ENCODE measurements around the gene MSMB.

MSMB gene

GRCh38 chr10:46030091-46030937 is 15.8 kb downstream of the MSMB start, which contains the start of gene NCOA4:
TSS of gene NCOA4 (minus strand) at chr10:46030623. CDS start at chr10:46016680, 13,943 bp downstream.
- Histone ChIP-seq H4K8ac (ENCODE audit: low read depth, low read length) (peak within 1 kb of the TSS; percentile 98), H3K14ac (ENCODE audit: low read length) (peak within 1 kb of the TSS; percentile 98), H2AK5ac (ENCODE audit: low read length) (peak within 1 kb of the TSS; percentile 82), H3K9me3 (ENCODE audit: insufficient read depth, low read depth, low read length) (no peaks in the 10 kb centered on the region), H3K27ac (ENCODE audit: low read depth, low read length) (peak within 1 kb of the TSS; percentile 90), H3K79me1 (ENCODE audit: low read length) (peaks cover 10% of the 10 kb centered on the region), H3K27me3 (ENCODE audit: insufficient read depth, low read length) (no peaks in the 10 kb centered on the region), H2BK120ac (ENCODE audit: insufficient read depth, low read length, poor library complexity) (peak within 1 kb of the TSS; percentile 95), H3K23ac (ENCODE audit: low read length) (no peak within 1 kb of the TSS), H3K9ac (ENCODE audit: low read length) (peak within 1 kb of the TSS; percentile 99), H3K18ac (ENCODE audit: low read length) (peak within 1 kb of the TSS; percentile 99), H4K91ac (ENCODE audit: low read depth, low read length) (peak within 1 kb of the TSS; percentile 88), H3K79me2 (ENCODE audit: control insufficient read depth, insufficient read depth, low read length, poor library complexity) (peaks cover 7% of the 10 kb centered on the region), H3K36me3 (ENCODE audit: control insufficient read depth in 1 of 2, insufficient read depth in 2 of 2, low read length in 2 of 2) (no peaks in the 10 kb centered on the region), H3K4me3 (ENCODE audit: low read depth, low read length) (peak within 1 kb of the TSS; percentile 98), H4K12ac (ENCODE audit: low read depth, low read length) (peak within 1 kb of the TSS; percentile 98), H3K4me1 (ENCODE audit: control insufficient read depth in 1 of 2, insufficient read depth in 2 of 2, low read length in 2 of 2) (peaks cover 5 to 7% of the 10 kb centered on the region in 2 experiments), H2BK12ac (ENCODE audit: low read length) (peak within 1 kb of the TSS; percentile 79), H3K4me2 (ENCODE audit: low read length) (peak within 1 kb of the TSS; percentile 95), H3K4ac (ENCODE audit: low read depth, low read length) (peak within 1 kb of the TSS; percentile 64), H2AFZ (ENCODE audit: insufficient read depth, low read length, poor library complexity) (peak within 1 kb of the TSS; percentile 46), H2BK5ac (ENCODE audit: low read depth, low read length, poor library complexity) (peak within 1 kb of the TSS; percentile 94)
- DNase-seq: peak; percentile 98 to 99
- no CpG with 5 or more reads among the region's 59 CpGs for WGBS (ENCODE audit: extremely low coverage, insufficient coverage, insufficient read length)

DNA sequence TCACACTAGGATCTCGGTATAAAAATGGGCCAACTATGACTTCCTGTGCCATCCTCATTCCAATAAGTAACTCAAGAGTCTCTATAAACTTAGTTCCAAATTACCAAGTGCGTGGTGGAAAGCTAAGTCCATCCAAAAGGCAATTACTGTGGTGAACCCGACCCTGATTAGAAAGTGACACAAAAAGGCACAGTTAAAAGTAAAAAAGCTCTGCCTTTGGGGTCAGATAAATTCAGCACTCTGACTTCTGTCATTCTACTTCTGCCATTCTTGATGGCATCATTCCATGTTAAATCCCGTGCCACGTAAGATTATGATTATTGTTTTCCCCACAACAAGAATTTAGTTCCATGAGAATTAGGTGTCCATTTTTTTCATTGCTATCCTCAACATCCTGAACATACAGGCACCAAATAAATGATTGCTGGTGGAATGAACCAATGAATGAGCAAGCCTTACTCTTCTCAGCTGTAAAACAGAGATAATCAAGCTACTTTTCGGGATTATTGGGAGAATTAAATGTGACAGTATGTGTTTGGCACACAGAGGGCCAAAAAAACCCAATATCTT is 16.5 kb downstream of the MSMB start:
- no peak overlapping the region for H2BK5ac ChIP-seq (ENCODE audit: low read depth, low read length, poor library complexity)
- H3K36me3 ChIP-seq (ENCODE audit: control insufficient read depth in 1 of 2, insufficient read depth in 2 of 2, low read length in 2 of 2): no peaks in the 10 kb centered on the region
- H3K4me2 ChIP-seq (ENCODE audit: low read length): peak overlapping the region; percentile 95
- peak overlapping the region; percentile 98 for H3K4me3 ChIP-seq (ENCODE audit: low read depth, low read length)
- no CpG with 5 or more reads among the region's 6 CpGs for WGBS (ENCODE audit: extremely low coverage, insufficient coverage, insufficient read length)
- H2AK5ac ChIP-seq (ENCODE audit: low read length): no peak overlapping the region
- peaks cover 5 to 7% of the 10 kb centered on the region in 2 experiments for H3K4me1 ChIP-seq (ENCODE audit: control insufficient read depth in 1 of 2, insufficient read depth in 2 of 2, low read length in 2 of 2)
- no peak overlapping the region for H3K23ac ChIP-seq (ENCODE audit: low read length)
- no peaks in the 10 kb centered on the region for H3K27me3 ChIP-seq (ENCODE audit: insufficient read depth, low read length)
- H3K9ac ChIP-seq (ENCODE audit: low read length): peak overlapping the region; percentile 99
- no peak overlapping the region for H2BK12ac ChIP-seq (ENCODE audit: low read length)
- peak overlapping the region; percentile 98 for H3K14ac ChIP-seq (ENCODE audit: low read length)
- DNase-seq: no peak
- no peak overlapping the region for H4K8ac ChIP-seq (ENCODE audit: low read depth, low read length)
- no peak overlapping the region for H2BK120ac ChIP-seq (ENCODE audit: insufficient read depth, low read length, poor library complexity)
- H3K9me3 ChIP-seq (ENCODE audit: insufficient read depth, low read depth, low read length): no peaks in the 10 kb centered on the region
- H4K91ac ChIP-seq (ENCODE audit: low read depth, low read length): no peak overlapping the region
- H3K79me1 ChIP-seq (ENCODE audit: low read length): peaks cover 10% of the 10 kb centered on the region
- no peak overlapping the region for H4K12ac ChIP-seq (ENCODE audit: low read depth, low read length)
- peaks cover 7% of the 10 kb centered on the region for H3K79me2 ChIP-seq (ENCODE audit: control insufficient read depth, insufficient read depth, low read length, poor library complexity)
- H2AFZ ChIP-seq (ENCODE audit: insufficient read depth, low read length, poor library complexity): no peak overlapping the region
- peak overlapping the region; percentile 37 for H3K4ac ChIP-seq (ENCODE audit: low read depth, low read length)
- H3K27ac ChIP-seq (ENCODE audit: low read depth, low read length): peak overlapping the region; percentile 90
- no peak overlapping the region for H3K18ac ChIP-seq (ENCODE audit: low read length)

DNA sequence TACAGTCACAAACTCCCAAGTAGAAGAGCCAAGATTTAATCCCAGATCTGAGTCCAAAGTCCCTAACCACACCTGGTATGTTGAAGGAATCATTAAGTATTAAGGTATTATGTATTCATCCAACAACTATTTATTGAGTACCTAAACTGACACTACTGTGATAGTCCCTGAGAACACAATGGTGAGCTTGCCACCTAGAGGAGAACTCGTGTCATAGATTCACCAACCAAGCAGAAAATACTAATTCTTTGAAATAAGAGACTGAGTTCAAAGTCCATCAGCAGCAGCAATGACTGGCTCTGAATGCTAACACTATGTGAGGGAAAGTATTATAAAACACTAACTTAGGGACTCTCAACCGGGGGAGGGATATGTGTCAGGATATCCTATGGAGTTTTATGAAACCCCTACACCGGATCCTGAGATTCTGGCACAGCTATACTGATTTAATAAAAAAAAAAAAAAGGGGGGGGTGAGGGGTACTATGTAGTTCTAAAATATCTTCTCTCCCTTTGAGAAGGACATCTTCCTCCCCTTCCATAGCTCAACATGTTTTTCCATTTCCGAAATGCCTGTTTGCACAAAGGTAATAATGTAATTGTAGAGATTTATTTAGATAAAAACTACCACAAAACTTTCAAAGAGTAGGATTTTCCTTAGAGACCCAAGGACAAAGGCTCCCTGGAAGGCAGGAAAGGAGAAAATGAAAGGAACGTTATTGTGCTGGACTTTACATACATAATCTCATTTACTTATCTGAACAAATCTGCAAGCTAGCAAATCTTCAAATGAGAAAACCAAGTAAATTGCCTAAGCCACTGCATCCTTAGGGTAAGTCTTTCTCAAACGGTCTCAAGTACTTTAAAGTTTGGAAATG is 17.2 kb downstream of the MSMB start:
- H3K4me3 ChIP-seq (ENCODE audit: low read depth, low read length): no peak overlapping the region
- no peak overlapping the region for H2BK120ac ChIP-seq (ENCODE audit: insufficient read depth, low read length, poor library complexity)
- no peak overlapping the region for H3K27ac ChIP-seq (ENCODE audit: low read depth, low read length)
- no peaks in the 10 kb centered on the region for H3K27me3 ChIP-seq (ENCODE audit: insufficient read depth, low read length)
- H3K18ac ChIP-seq (ENCODE audit: low read length): no peak overlapping the region
- DNase-seq: peak; percentile 66 to 88
- H4K12ac ChIP-seq (ENCODE audit: low read depth, low read length): no peak overlapping the region
- H2AK5ac ChIP-seq (ENCODE audit: low read length): no peak overlapping the region
- H2BK12ac ChIP-seq (ENCODE audit: low read length): no peak overlapping the region
- no peaks in the 10 kb centered on the region for H3K9me3 ChIP-seq (ENCODE audit: insufficient read depth, low read depth, low read length)
- peak overlapping the region; percentile 95 for H3K4me2 ChIP-seq (ENCODE audit: low read length)
- peaks cover 5 to 7% of the 10 kb centered on the region in 2 experiments for H3K4me1 ChIP-seq (ENCODE audit: control insufficient read depth in 1 of 2, insufficient read depth in 2 of 2, low read length in 2 of 2)
- no peak overlapping the region for H4K91ac ChIP-seq (ENCODE audit: low read depth, low read length)
- no peak overlapping the region for H3K9ac ChIP-seq (ENCODE audit: low read length)
- no peaks in the 10 kb centered on the region for H3K36me3 ChIP-seq (ENCODE audit: control insufficient read depth in 1 of 2, insufficient read depth in 2 of 2, low read length in 2 of 2)
- H3K79me2 ChIP-seq (ENCODE audit: control insufficient read depth, insufficient read depth, low read length, poor library complexity): peaks cover 7% of the 10 kb centered on the region
- H3K14ac ChIP-seq (ENCODE audit: low read length): no peak overlapping the region
- no CpG with 5 or more reads among the region's 6 CpGs for WGBS (ENCODE audit: extremely low coverage, insufficient coverage, insufficient read length)
- H3K79me1 ChIP-seq (ENCODE audit: low read length): peaks cover 10% of the 10 kb centered on the region
- H4K8ac ChIP-seq (ENCODE audit: low read depth, low read length): no peak overlapping the region
- H2BK5ac ChIP-seq (ENCODE audit: low read depth, low read length, poor library complexity): no peak overlapping the region
- no peak overlapping the region for H3K23ac ChIP-seq (ENCODE audit: low read length)
- H3K4ac ChIP-seq (ENCODE audit: low read depth, low read length): no peak overlapping the region
- no peak overlapping the region for H2AFZ ChIP-seq (ENCODE audit: insufficient read depth, low read length, poor library complexity)

GRCh38 chr10:46026106-46026505 is 20.0 kb downstream of the MSMB start:
- Histone ChIP-seq H4K91ac (ENCODE audit: low read depth, low read length) (no peak overlapping the region), H3K4ac (ENCODE audit: low read depth, low read length) (peak overlapping the region; percentile 33), H2AK5ac (ENCODE audit: low read length) (no peak overlapping the region), H2BK5ac (ENCODE audit: low read depth, low read length, poor library complexity) (no peak overlapping the region), H3K14ac (ENCODE audit: low read length) (no peak overlapping the region), H3K9ac (ENCODE audit: low read length) (no peak overlapping the region), H3K4me1 (ENCODE audit: control insufficient read depth in 1 of 2, insufficient read depth in 2 of 2, low read length in 2 of 2) (no peaks in the 10 kb centered on the region), H3K79me2 (ENCODE audit: control insufficient read depth, insufficient read depth, low read length, poor library complexity) (peaks cover 13% of the 10 kb centered on the region), H3K18ac (ENCODE audit: low read length) (no peak overlapping the region), H3K79me1 (ENCODE audit: low read length) (peaks cover 8% of the 10 kb centered on the region), H3K27ac (ENCODE audit: low read depth, low read length) (no peak overlapping the region), H3K23ac (ENCODE audit: low read length) (no peak overlapping the region), H2AFZ (ENCODE audit: insufficient read depth, low read length, poor library complexity) (no peak overlapping the region), H2BK120ac (ENCODE audit: insufficient read depth, low read length, poor library complexity) (no peak overlapping the region), H3K4me3 (ENCODE audit: low read depth, low read length) (no peak overlapping the region), H3K36me3 (ENCODE audit: control insufficient read depth in 1 of 2, insufficient read depth in 2 of 2, low read length in 2 of 2) (no peaks in the 10 kb centered on the region), H4K12ac (ENCODE audit: low read depth, low read length) (no peak overlapping the region), H3K4me2 (ENCODE audit: low read length) (no peak overlapping the region), H3K27me3 (ENCODE audit: insufficient read depth, low read length) (no peaks in the 10 kb centered on the region), H3K9me3 (ENCODE audit: insufficient read depth, low read depth, low read length) (no peaks in the 10 kb centered on the region), H4K8ac (ENCODE audit: low read depth, low read length) (no peak overlapping the region), H2BK12ac (ENCODE audit: low read length) (no peak overlapping the region)
- DNase-seq: no peak

Data from trophoblast cell (in vitro differentiated cells and primary cell).